CD14-positive monocyte (primary cell): ENCODE results near the gene HLCS. TPM values are rescaled to one million over a fixed set of nuclear protein-coding genes. Genes with fewer than 3 reads are reported as not detected.

ENCODE experiments used
- DNase-seq, 3 donors: peaks; one replicate each; pipeline ENCODE4 v3.0.0-alpha.2; 2011 to 2022
- H2AFZ ChIP-seq: 2 replicates; pipeline ENCODE4 v1.6.0; 2012; ENCODE audit warnings: mild to moderate bottlenecking, low read depth, low read length, inconsistent platforms; ENCODE audit not compliant: insufficient read depth, poor library complexity, severe bottlenecking
- H3K27ac ChIP-seq, 2 donors: 1 replicate in 1 of 2; 2 replicates in 1 of 2; pipeline ENCODE4 v1.5.1; 2012 to 2013; ENCODE audit warnings: low read length in 2 of 2, control low read depth in 1 of 2, inconsistent platforms in 1 of 2, low read depth in 1 of 2, mild to moderate bottlenecking in 1 of 2
- H3K27me3 ChIP-seq, 2 donors: one replicate each; pipeline versions ENCODE4 v1.6.0 to v1.6.1; 2011 to 2013; ENCODE audit warnings: low read length in 2 of 2; ENCODE audit not compliant: control insufficient read depth in 2 of 2, insufficient read depth in 2 of 2
- H3K36me3 ChIP-seq, 2 donors: replicated peaks in 1 of 2; 1 replicate in 1 of 2; 2 replicates in 1 of 2; pipeline versions ENCODE4 v1.5.1 to v1.6.1; 2012 to 2013; ENCODE audit warnings: low read length in 2 of 2, control low read depth in 1 of 2, inconsistent platforms in 1 of 2, mild to moderate bottlenecking in 1 of 2; ENCODE audit not compliant: insufficient read depth in 2 of 2, control insufficient read depth in 1 of 2
- H3K4me1 ChIP-seq, 2 donors: 1 replicate in 1 of 2; 2 replicates in 1 of 2; pipeline versions ENCODE4 v1.5.1 to v1.6.1; 2012 to 2013; ENCODE audit warnings: low read length in 2 of 2, control low read depth in 1 of 2, inconsistent platforms in 1 of 2, mild to moderate bottlenecking in 1 of 2, moderate library complexity in 1 of 2; ENCODE audit not compliant: insufficient read depth in 2 of 2, control insufficient read depth in 1 of 2
- H3K4me2 ChIP-seq: replicated peaks from 2 replicates; pipeline ENCODE3; 2012; ENCODE audit warnings: low read length, moderate library complexity, mild to moderate bottlenecking; ENCODE audit not compliant: poor library complexity, severe bottlenecking; ENCODE audit errors: extremely low read depth
- H3K4me3 ChIP-seq, 3 experiments: fragments of 200-600 bp in 1 of 3; sonication (generic) in 1 of 3; replicated peaks in 1 of 3; 1 replicate in 2 of 3; 2 replicates in 1 of 3; pipeline ENCODE4 v1.5.1; 2011 to 2013; ENCODE audit warnings: low read length in 3 of 3, mild to moderate bottlenecking in 3 of 3, control low read depth in 2 of 3, low read depth in 2 of 3, inconsistent platforms in 1 of 3, moderate library complexity in 1 of 3
- H3K79me2 ChIP-seq: 2 replicates; pipeline ENCODE4 v1.6.0; 2012; ENCODE audit warnings: mild to moderate bottlenecking, control low read depth, inconsistent platforms, low read length, moderate library complexity; ENCODE audit not compliant: insufficient read depth
- H3K9ac ChIP-seq: 2 replicates; pipeline ENCODE4 v1.6.0; 2017; ENCODE audit warnings: low read length, mild to moderate bottlenecking; ENCODE audit not compliant: insufficient read depth, poor library complexity, severe bottlenecking
- H3K9me3 ChIP-seq, 2 donors: replicated peaks in 1 of 2; 1 replicate in 1 of 2; 2 replicates in 1 of 2; pipeline versions ENCODE4 v1.5.1 to v1.6.1; 2012 to 2013; ENCODE audit warnings: low read length in 2 of 2, control low read depth in 1 of 2; ENCODE audit not compliant: control insufficient read depth in 1 of 2, insufficient read depth in 1 of 2
- H4K20me1 ChIP-seq: 2 replicates; pipeline ENCODE4 v1.6.0; 2012; ENCODE audit warnings: mild to moderate bottlenecking, low read length, control low read depth, moderate library complexity; ENCODE audit not compliant: insufficient read depth
- H3K27ac Mint-ChIP-seq, 7 donors: one replicate each; pipeline ENCODE4 v1.8.0; 2020; ENCODE audit warnings: mild to moderate bottlenecking in 7 of 7, mixed read lengths in 7 of 7, moderate library complexity in 6 of 7, inconsistent platforms in 2 of 7
- H3K27me3 Mint-ChIP-seq, 3 donors: one replicate each; pipeline ENCODE4 v1.8.0; 2021 to 2022; ENCODE audit warnings: low read depth in 3 of 3, mild to moderate bottlenecking in 3 of 3, mixed read lengths in 3 of 3, moderate library complexity in 3 of 3, inconsistent platforms in 1 of 3
- H3K36me3 Mint-ChIP-seq, 2 donors: one replicate each; pipeline ENCODE4 v1.8.0; 2020; ENCODE audit warnings: mixed read lengths in 2 of 2, inconsistent platforms in 1 of 2, mild to moderate bottlenecking in 1 of 2
- H3K4me1 Mint-ChIP-seq: one replicate; pipeline ENCODE4 v1.8.0; 2020; ENCODE audit warnings: mild to moderate bottlenecking, mixed read lengths
- H3K4me3 Mint-ChIP-seq, 2 donors: one replicate each; pipeline ENCODE4 v1.8.0; 2020; ENCODE audit warnings: mild to moderate bottlenecking in 2 of 2, mixed read lengths in 2 of 2, moderate library complexity in 1 of 2
- H3K9me3 Mint-ChIP-seq, 7 donors: one replicate each; pipeline ENCODE4 v1.8.0; 2020 to 2022; ENCODE audit warnings: mixed read lengths in 7 of 7, mild to moderate bottlenecking in 6 of 7, moderate library complexity in 6 of 7, inconsistent platforms in 2 of 7
- WGBS: methylation state at CpG from one replicate; pipeline ENCODE4 v1.1.5; 2013; ENCODE audit warnings: missing lambda C conversion rate; ENCODE audit not compliant: insufficient coverage; 5-methylcytosine and 5-hydroxymethylcytosine counted together
- intact Hi-C, 2 donors: fragments of 100-400 bp; cut with micrococcal nuclease; formaldehyde crosslinking; loops; one replicate each; pipeline versions ENCODE4 v1.15.0 to v1.15.1; 2023
- polyA plus RNA-seq, 3 donors: library from polyadenylated mRNA; depleted of rRNA in 1 of 3; unstranded in 2 of 3; stranded (reverse) in 1 of 3; fragments of 300-500 nt in 2 of 3; fragments of >200 nt in 1 of 3; fragmentation: Illumina TruSeq in 2 of 3; gene quantifications; 1 replicate in 2 of 3; 2 replicates in 1 of 3; pipeline ENCODE4 v1.2.3, GENCODE V29; 2012 to 2021
- TF ChIP-seq, protein P1 (sequence below): fragments of 200-600 bp; IDR thresholded peaks from one replicate; pipeline ENCODE4 v1.8.0; 2022; ENCODE audit warnings: antibody characterized with exemption, mild to moderate bottlenecking

Gene HLCS
- polyA plus RNA-seq, 3 donors, result 2.1 to 3.1 (median 2.2) TPM

DNA sequence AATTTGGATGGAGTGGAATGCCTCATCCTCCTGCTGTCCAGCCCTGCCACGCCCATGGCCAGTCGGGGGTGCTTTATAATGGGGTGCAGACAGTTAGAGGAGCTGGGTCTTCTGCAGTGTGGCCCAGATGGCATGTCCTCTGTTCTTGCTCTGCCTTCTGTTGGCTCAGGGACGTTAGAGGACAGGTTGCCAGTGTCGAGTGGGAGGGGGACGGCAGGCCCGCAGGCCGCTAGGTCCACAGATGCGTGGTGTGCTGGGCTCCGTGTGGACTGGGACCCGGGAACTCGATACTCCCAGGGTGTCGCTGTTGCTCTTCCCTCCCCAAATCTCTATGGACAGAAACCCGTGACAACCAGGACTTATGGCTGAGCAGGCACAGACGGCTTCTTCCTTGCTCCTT lies 234.3 kb downstream of the HLCS start:
- H4K20me1 ChIP-seq, result no peaks in the 10 kb centered on the region
- no peak overlapping the region for H3K4me3 ChIP-seq
- no peak for DNase-seq
- no peak overlapping the region for H3K9ac ChIP-seq
- no peaks in the 10 kb centered on the region for H3K4me1 Mint-ChIP-seq
- H3K9me3 Mint-ChIP-seq, result peaks cover 0 to 9% (median 2%) of the 10 kb centered on the region in 7 donors
- H3K4me1 ChIP-seq, result no peaks in the 10 kb centered on the region
- H3K36me3 Mint-ChIP-seq, result no peaks in the 10 kb centered on the region
- no peak overlapping the region for H3K27ac Mint-ChIP-seq
- intact Hi-C loops, result no loop called here
- TF ChIP-seq, protein P1, sequence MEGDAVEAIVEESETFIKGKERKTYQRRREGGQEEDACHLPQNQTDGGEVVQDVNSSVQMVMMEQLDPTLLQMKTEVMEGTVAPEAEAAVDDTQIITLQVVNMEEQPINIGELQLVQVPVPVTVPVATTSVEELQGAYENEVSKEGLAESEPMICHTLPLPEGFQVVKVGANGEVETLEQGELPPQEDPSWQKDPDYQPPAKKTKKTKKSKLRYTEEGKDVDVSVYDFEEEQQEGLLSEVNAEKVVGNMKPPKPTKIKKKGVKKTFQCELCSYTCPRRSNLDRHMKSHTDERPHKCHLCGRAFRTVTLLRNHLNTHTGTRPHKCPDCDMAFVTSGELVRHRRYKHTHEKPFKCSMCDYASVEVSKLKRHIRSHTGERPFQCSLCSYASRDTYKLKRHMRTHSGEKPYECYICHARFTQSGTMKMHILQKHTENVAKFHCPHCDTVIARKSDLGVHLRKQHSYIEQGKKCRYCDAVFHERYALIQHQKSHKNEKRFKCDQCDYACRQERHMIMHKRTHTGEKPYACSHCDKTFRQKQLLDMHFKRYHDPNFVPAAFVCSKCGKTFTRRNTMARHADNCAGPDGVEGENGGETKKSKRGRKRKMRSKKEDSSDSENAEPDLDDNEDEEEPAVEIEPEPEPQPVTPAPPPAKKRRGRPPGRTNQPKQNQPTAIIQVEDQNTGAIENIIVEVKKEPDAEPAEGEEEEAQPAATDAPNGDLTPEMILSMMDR, result no peak
- 82% methylated on average over 11 of the region's 14 CpGs for WGBS
- H3K9me3 ChIP-seq, result no peaks in the 10 kb centered on the region
- H3K27ac ChIP-seq, result no peak overlapping the region
- H3K27me3 ChIP-seq, result no peaks in the 10 kb centered on the region
- no peak overlapping the region for H2AFZ ChIP-seq
- H3K4me2 ChIP-seq, result no peak overlapping the region
- no peaks in the 10 kb centered on the region for H3K79me2 ChIP-seq
- H3K36me3 ChIP-seq, result no peaks in the 10 kb centered on the region
- peaks cover 13 to 19% (median 16%) of the 10 kb centered on the region in 3 donors for H3K27me3 Mint-ChIP-seq
- no peak overlapping the region for H3K4me3 Mint-ChIP-seq

DNA sequence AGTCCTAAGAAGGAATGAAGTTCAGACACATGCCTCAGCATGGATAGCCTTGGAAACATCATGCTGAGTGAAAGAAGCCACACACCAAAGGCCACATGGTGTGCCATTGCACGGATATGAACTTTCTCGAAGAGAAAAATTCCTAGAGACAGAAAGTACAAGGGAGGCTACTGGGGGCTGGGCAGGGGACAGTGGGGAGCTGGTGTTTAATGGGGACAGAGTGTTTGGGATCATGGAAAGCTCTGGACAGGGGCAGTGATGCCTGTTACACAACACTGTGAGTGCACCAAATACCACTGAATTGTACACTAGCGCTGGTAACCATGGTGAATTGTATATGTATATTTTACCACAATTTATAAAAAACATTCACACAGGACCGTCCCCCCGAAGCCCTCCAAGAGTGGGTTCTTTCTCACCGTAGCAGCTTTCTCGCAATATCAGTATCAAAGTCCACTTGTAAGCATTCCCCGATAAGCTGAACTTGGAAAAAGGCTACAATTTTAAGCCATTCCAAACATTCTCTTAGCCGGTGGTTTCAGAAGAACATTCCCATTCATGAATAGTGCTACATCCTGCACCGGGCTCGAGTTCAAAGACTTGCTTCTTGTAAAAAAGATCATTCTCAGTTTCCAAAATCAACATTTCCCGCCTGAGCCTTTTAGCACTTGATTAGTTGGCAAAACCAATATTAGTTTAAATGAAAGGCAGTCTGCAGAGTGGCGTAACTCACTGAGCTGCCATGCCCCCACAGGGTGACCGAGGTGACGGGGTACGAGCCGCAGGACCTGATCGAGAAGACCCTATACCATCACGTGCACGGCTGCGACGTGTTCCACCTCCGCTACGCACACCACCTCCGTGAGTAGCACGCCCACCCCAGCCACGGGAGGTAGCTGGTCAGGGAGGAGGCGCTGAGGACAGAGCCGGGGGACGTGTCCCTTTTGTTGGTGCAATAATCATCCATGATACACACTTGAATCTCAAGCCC lies 235.9 kb downstream of the HLCS start:
- H3K36me3 Mint-ChIP-seq, result no peaks in the 10 kb centered on the region
- H3K4me1 ChIP-seq, result no peaks in the 10 kb centered on the region
- peaks cover 0 to 6% (median 2%) of the 10 kb centered on the region in 7 donors for H3K9me3 Mint-ChIP-seq
- no peaks in the 10 kb centered on the region for H3K79me2 ChIP-seq
- no peaks in the 10 kb centered on the region for H3K27me3 ChIP-seq
- no peak for DNase-seq
- peaks cover 13 to 22% (median 15%) of the 10 kb centered on the region in 3 donors for H3K27me3 Mint-ChIP-seq
- WGBS, result 92% methylated on average over 26 of the region's 30 CpGs
- TF ChIP-seq, protein P1, result no peak
- H2AFZ ChIP-seq, result no peak overlapping the region
- no peaks in the 10 kb centered on the region for H3K4me1 Mint-ChIP-seq
- intact Hi-C loops, result no loop called here
- H3K4me2 ChIP-seq, result no peak overlapping the region
- no peak overlapping the region for H3K27ac ChIP-seq
- H3K4me3 Mint-ChIP-seq, result peak overlapping the region in 1 of 2 donors; percentile 30
- H4K20me1 ChIP-seq, result no peaks in the 10 kb centered on the region
- no peak overlapping the region for H3K4me3 ChIP-seq
- H3K27ac Mint-ChIP-seq, result no peak overlapping the region
- no peak overlapping the region for H3K9ac ChIP-seq
- no peaks in the 10 kb centered on the region for H3K36me3 ChIP-seq
- H3K9me3 ChIP-seq, result no peaks in the 10 kb centered on the region
